ENCODE data around the gene SH3TC1.

- no peak for TF ChIP-seq CTCF (IDR thresholded peaks at IDR 0.05 in 2 of 3, conservative IDR thresholded peaks at IDR 0.05 in 1 of 3; ENCODE audit: control insufficient read depth in 2 of 3, extremely low read depth in 1 of 3, insufficient read depth in 1 of 3, low read depth in 3 of 3, low read length in 3 of 3)
- TF ChIP-seq MTA2 (IDR thresholded peaks at IDR 0.05; ENCODE audit: low read depth), result no peak
- TF ChIP-seq KDM1A (IDR thresholded peaks at IDR 0.05; ENCODE audit: borderline replicate concordance), result no peak
- no peak for TF ChIP-seq POLR2AphosphoS5 (IDR thresholded peaks at IDR 0.05; ENCODE audit: low read length)
- no peak for TF ChIP-seq YY1 (IDR thresholded peaks at IDR 0.05; ENCODE audit: low read depth, low read length)
- TF ChIP-seq NFYB (IDR thresholded peaks at IDR 0.05; ENCODE audit: insufficient read depth, low read depth, low read length), result no peak
- TF ChIP-seq SIX5 (IDR thresholded peaks at IDR 0.05; ENCODE audit: low read depth, low read length, severe bottlenecking), result no peak
- no peak for TF ChIP-seq ZNF592 (IDR thresholded peaks at IDR 0.05)
- no peak for TF ChIP-seq ETV6 (conservative IDR thresholded peaks at IDR 0.05 in 1 of 2, IDR thresholded peaks at IDR 0.05 in 1 of 2; ENCODE audit: borderline replicate concordance in 1 of 2, low read depth in 1 of 2)
- no peak for TF ChIP-seq TCF12 (IDR thresholded peaks at IDR 0.05; ENCODE audit: low read depth, low read length)
- TF ChIP-seq DPF2 (IDR thresholded peaks at IDR 0.05), result no peak
- no peak for TF ChIP-seq TAF1 (IDR thresholded peaks at IDR 0.05; ENCODE audit: borderline replicate concordance, low read depth, low read length)
- TF ChIP-seq PBX3 (IDR thresholded peaks at IDR 0.05; ENCODE audit: insufficient replicate concordance, low read depth, low read length), result no peak
- no peak for TF ChIP-seq MAX (IDR thresholded peaks at IDR 0.05; ENCODE audit: low read depth, low read length)
Measured at GRCh38 chr4:8182294-8182693, 16.8 kb upstream of the SH3TC1 start.

Measured in GM12878 (cell line).